Heart left ventricle (tissue), 16 donors: Measurements from ENCODE around the gene ZMAT5. TPM values are rescaled to one million over a fixed set of nuclear protein-coding genes. Genes with fewer than 3 reads are reported as not detected.

ENCODE experiments used
- ATAC-seq, 4 donors: fragments of 200-7000 bp; cut with Tn5 transposase; one replicate each; pipeline ENCODE4 v1.9.1; 2020 to 2022; ENCODE audit warnings: moderate library complexity in 4 of 4, mild to moderate bottlenecking in 3 of 4, moderate number of reproducible peaks in 1 of 4
- DNase-seq, 5 donors: peaks; one replicate each; pipeline ENCODE4 v3.0.0-alpha.2; 2020
- H3K27ac ChIP-seq, 12 donors: fragments of 200-600 bp; sonication (generic) in 4 of 12; one replicate each; pipeline versions ENCODE4 v1.5.0 to v1.8.0; 2016 to 2022; ENCODE audit warnings: mild to moderate bottlenecking in 2 of 12
- H3K27me3 ChIP-seq, 9 donors: fragments of 200-600 bp; sonication (generic) in 2 of 9; one replicate each; pipeline versions ENCODE4 v1.5.1 to v1.8.0; 2016 to 2022; ENCODE audit warnings: mild to moderate bottlenecking in 3 of 9
- H3K36me3 ChIP-seq, 9 donors: fragments of 200-600 bp; sonication (generic) in 2 of 9; one replicate each; pipeline versions ENCODE4 v1.5.0 to v1.8.0; 2018 to 2022; ENCODE audit warnings: mild to moderate bottlenecking in 2 of 9
- H3K4me1 ChIP-seq, 12 donors: fragments of 200-600 bp; sonication (generic) in 4 of 12; one replicate each; pipeline versions ENCODE4 v1.5.0 to v1.8.0; 2016 to 2022; ENCODE audit warnings: mild to moderate bottlenecking in 3 of 12
- H3K4me3 ChIP-seq, 12 donors: fragments of 200-600 bp; sonication (generic) in 4 of 12; one replicate each; pipeline versions ENCODE4 v1.5.0 to v1.8.0; 2017 to 2022; ENCODE audit warnings: mild to moderate bottlenecking in 9 of 12, moderate library complexity in 4 of 12
- H3K9me3 ChIP-seq, 12 donors: fragments of 200-600 bp; sonication (generic) in 4 of 12; one replicate each; pipeline versions ENCODE4 v1.5.0 to v1.8.0; 2016 to 2022; ENCODE audit warnings: mild to moderate bottlenecking in 1 of 12
- CTCF ChIP-seq, 12 donors: fragments of 200-600 bp; sonication (generic) in 4 of 12; IDR thresholded peaks; one replicate each; pipeline versions ENCODE4 v1.5.0 to v1.8.0; 2018 to 2022; ENCODE audit warnings: antibody characterized with exemption in 12 of 12, mild to moderate bottlenecking in 5 of 12
- POLR2A ChIP-seq, 2 donors: fragments of 450-650 bp; IDR thresholded peaks; one replicate each; pipeline ENCODE4 v1.6.1; 2017; ENCODE audit warnings: antibody characterized with exemption in 2 of 2, mild to moderate bottlenecking in 2 of 2, moderate library complexity in 2 of 2
- WGBS, 4 donors: extraction: QIAGEN DNeasy Blood & Tissue Kit in 2 of 4; methylation state at CpG; one replicate each; pipeline versions ENCODE4 v1.1.5 to v1.1.7; 2013 to 2018; 5-methylcytosine and 5-hydroxymethylcytosine counted together
- intact Hi-C, 10 donors: fragments of 100-400 bp; cut with DNase I; formaldehyde crosslinking; loops; one replicate each; pipeline versions ENCODE4 v1.11.1 to v1.14.2; 2022
- polyA plus RNA-seq, 2 donors: library from polyadenylated mRNA; stranded (reverse); fragments of 200-250 nt; gene quantifications; one replicate each; pipeline ENCODE4 v1.2.3, GENCODE V29; 2013
- total RNA-seq, 9 donors: library from RNA; depleted of rRNA in 2 of 9; stranded (reverse); fragments of >200 nt in 2 of 9; fragmentation: NEBNext Ultra II Directional in 3 of 9; extraction: Animal tissue kit (Norgen Biotek cat#: 25700) in 3 of 9; gene quantifications; one replicate each; pipeline versions ENCODE4 v1.1.0 to v1.2.4, GENCODE V29; 2016 to 2023
- donor health status: ischemic (EF 13 %, LVEDD 7.1; RV severe dilation, severe dysfunction).
- donor health status: healthy with polysubstance abuse.
- donor health status: DM: no; HTN: yes; CAD: no.
- donor health status: DM: no; HTN: no; CAD: no.
- donor health status: ischemic (EF 25% LVEDD 6.9; RV normal size, moderate dysfunction).
- donor health status: ischemic (EF 25% LVEDD 5.7; RV mildly dilated, moderate dysfunction).
- donor health status: healthy.
- donor health status: DM: yes; HTN: yes; CAD: no.
- donor health status: ischemic (EF 35%, LVEDD 5.7; RV mildly dilated, moderate dysfunction).
- donor health status: nonischemic (EF 11% LVEDD 7.7; RV severe dilation, severe dysfunction).
- donor health status: DM: yes; HTN: yes; CAD: no.
- donor health status: PGD.
- donor health status: ischemic (EF 29% LVEDD 5.4; RV normal size, mild dysfunction).
- donor health status: nonischemic (EF 23%, LVEDD 6.1; RV moderate dilation, normal function).

ZMAT5 gene
- total and polyA plus RNA-seq, 11 donors, result 19.4 to 37.2 (median 22.7) TPM

- Histone ChIP-seq H3K4me1 (peaks cover 0 to 17% (median 6%) of the 10 kb centered on the region in 12 donors), H3K9me3 (no peaks in the 10 kb centered on the region), H3K27ac (no peak overlapping the region), H3K36me3 (peaks cover 0 to 9% (median 0%) of the 10 kb centered on the region in 9 donors), H3K4me3 (no peak overlapping the region), H3K27me3 (no peaks in the 10 kb centered on the region)
- ATAC-seq, result peak in 1 of 4 donors; percentile 54
- TF ChIP-seq CTCF (IDR thresholded peaks at IDR 0.05) (no peak), POLR2A (IDR thresholded peaks at IDR 0.05) (no peak)
- WGBS, 4 donors, result 30 to 68% (median 42%) methylated on average over 5 of the region's 5 CpGs
- DNase-seq, result no peak
- intact Hi-C loops, result no loop called here
These were observed 7.8 kb downstream of the ZMAT5 start for GRCh38 chr22:29758959-29759358.

- no peak overlapping the region for H3K27ac ChIP-seq
- no peak overlapping the region for H3K4me3 ChIP-seq
- no peaks in the 10 kb centered on the region for H3K9me3 ChIP-seq
- TF ChIP-seq CTCF (IDR thresholded peaks at IDR 0.05) (no peak), POLR2A (IDR thresholded peaks at IDR 0.05) (no peak)
- H3K27me3 ChIP-seq, result no peaks in the 10 kb centered on the region
- H3K4me1 ChIP-seq, result peaks cover 0 to 17% (median 5%) of the 10 kb centered on the region in 12 donors
- no peak for ATAC-seq
- DNase-seq, result no peak
- intact Hi-C loops, result no loop called here
- WGBS, 4 donors, result 75 to 92% (median 79%) methylated on average over 7 of the region's 7 CpGs
- H3K36me3 ChIP-seq, result peaks cover 0 to 12% (median 0%) of the 10 kb centered on the region in 9 donors
These were observed 8.7 kb downstream of the ZMAT5 start for GRCh38 chr22:29758068-29758622.

- Histone ChIP-seq H3K4me3 (no peak overlapping the region), H3K36me3 (peaks cover 0 to 13% (median 0%) of the 10 kb centered on the region in 9 donors), H3K4me1 (peaks cover 0 to 17% (median 5%) of the 10 kb centered on the region in 12 donors), H3K9me3 (no peaks in the 10 kb centered on the region), H3K27ac (no peak overlapping the region), H3K27me3 (no peaks in the 10 kb centered on the region)
- WGBS, 4 donors, result 86 to 97% (median 91%) methylated on average over 3 of the region's 3 CpGs
- intact Hi-C loops, result no loop called here
- ATAC-seq (no peak), DNase-seq (no peak)
- TF ChIP-seq POLR2A (IDR thresholded peaks at IDR 0.05) (no peak), CTCF (IDR thresholded peaks at IDR 0.05) (no peak)
These were observed 9.7 kb downstream of the ZMAT5 start for GRCh38 chr22:29757096-29757495.

- WGBS, 4 donors, result 79 to 92% (median 88%) methylated on average over 7 of the region's 7 CpGs
- H3K4me1 ChIP-seq, result peaks cover 0 to 17% (median 6%) of the 10 kb centered on the region in 12 donors
- no peaks in the 10 kb centered on the region for H3K27me3 ChIP-seq
- H3K4me3 ChIP-seq, result no peak overlapping the region
- ATAC-seq, result no peak
- no peaks in the 10 kb centered on the region for H3K9me3 ChIP-seq
- no peak for TF ChIP-seq POLR2A (IDR thresholded peaks at IDR 0.05)
- no peak for TF ChIP-seq CTCF (IDR thresholded peaks at IDR 0.05)
- H3K27ac ChIP-seq, result no peak overlapping the region
- intact Hi-C loops, result no loop called here
- DNase-seq, result no peak
- H3K36me3 ChIP-seq, result peaks cover 0 to 13% (median 0%) of the 10 kb centered on the region in 9 donors
These were observed 10.5 kb downstream of the ZMAT5 start for GRCh38 chr22:29756341-29756740.
